Stomach (tissue), 9 donors: Measurements from ENCODE around the gene ZDHHC23. TPM values are rescaled to one million over a fixed set of nuclear protein-coding genes. Genes with fewer than 3 reads are reported as not detected.

ENCODE experiments used
- DNase-seq, 2 donors: peaks; one replicate each; pipeline versions ENCODE4 v3.0.0 to v3.0.0-alpha.2; 2013 to 2019
- H3K27ac ChIP-seq, 5 donors: fragments of 200-600 bp in 4 of 5; sonication (generic) in 4 of 5; one replicate each; pipeline ENCODE4 v1.5.1; 2013 to 2019; ENCODE audit warnings: mild to moderate bottlenecking in 1 of 5, moderate library complexity in 1 of 5
- H3K27me3 ChIP-seq, 3 donors: fragments of 200-600 bp; sonication (generic); one replicate each; pipeline ENCODE4 v1.5.1; 2017 to 2019; ENCODE audit warnings: mixed run types in 1 of 3
- H3K36me3 ChIP-seq, 4 donors: fragments of 200-600 bp; sonication (generic); 1 replicate in 3 of 4; 2 replicates in 1 of 4; pipeline ENCODE4 v1.5.1; 2016 to 2019
- H3K4me1 ChIP-seq, 4 donors: fragments of 200-600 bp; sonication (generic); one replicate each; pipeline ENCODE4 v1.5.1; 2016 to 2019
- H3K4me3 ChIP-seq, 4 donors: fragments of 200-600 bp; sonication (generic) in 3 of 4; one replicate each; pipeline ENCODE4 v1.5.1; 2016 to 2019; ENCODE audit warnings: mild to moderate bottlenecking in 1 of 4
- H3K9me3 ChIP-seq, 4 donors: fragments of 200-600 bp; sonication (generic); one replicate each; pipeline ENCODE4 v1.5.1; 2016 to 2019
- EP300 ChIP-seq: sonication (generic); formaldehyde crosslinking; IDR thresholded peaks from one replicate; pipeline ENCODE4 v1.6.1; 2017; ENCODE audit warnings: antibody characterized with exemption
- POLR2A ChIP-seq, 4 donors: fragments of 450-650 bp; IDR thresholded peaks; one replicate each; pipeline ENCODE4 v1.6.1; 2016; ENCODE audit warnings: antibody characterized with exemption in 4 of 4, control low read depth in 2 of 4, mild to moderate bottlenecking in 1 of 4, moderate library complexity in 1 of 4
- POLR2AphosphoS5 ChIP-seq, 3 donors: sonication (generic); formaldehyde crosslinking; IDR thresholded peaks; one replicate each; pipeline ENCODE4 v1.6.1; 2016; ENCODE audit warnings: antibody characterized with exemption in 3 of 3
- WGBS, 5 donors: extraction: QIAGEN DNeasy Blood & Tissue Kit in 3 of 5; methylation state at CpG; one replicate each; pipeline versions ENCODE4 v1.1.5 to v1.1.7; 2013 to 2018; 5-methylcytosine and 5-hydroxymethylcytosine counted together
- intact Hi-C: fragments of 100-400 bp; cut with DNase I; formaldehyde crosslinking; loops from one replicate; pipeline ENCODE4 v1.15.1; 2023; ENCODE audit warnings: low total_unique reads
- polyA plus RNA-seq, 3 donors: library from polyadenylated mRNA; stranded (reverse); fragments of 200-250 nt; gene quantifications; one replicate each; pipeline ENCODE4 v1.2.3, GENCODE V29; 2013
- total RNA-seq, 5 donors: library from RNA; depleted of rRNA; stranded (reverse); fragments of >200 nt; gene quantifications; one replicate each; pipeline versions ENCODE4 v1.1.0 to v1.2.3, GENCODE V29; 2014 to 2016
- TF ChIP-seq, protein P1 (sequence below), 7 experiments: fragments of 450-650 bp in 4 of 7; fragments of 200-600 bp in 3 of 7; sonication (generic) in 3 of 7; IDR thresholded peaks; one replicate each; pipeline ENCODE4 v1.5.1; 2016 to 2019; ENCODE audit warnings: antibody characterized with exemption in 7 of 7, control low read depth in 2 of 7, mild to moderate bottlenecking in 1 of 7
- donor health status: healthy with polysubstance abuse.
- donor health status: Bipolar disorder and iron deficiency.
- donor health status: healthy.

ZDHHC23 gene
- total and polyA plus RNA-seq, 8 donors, result 1.7 to 93.9 (median 12.5) TPM

DNA sequence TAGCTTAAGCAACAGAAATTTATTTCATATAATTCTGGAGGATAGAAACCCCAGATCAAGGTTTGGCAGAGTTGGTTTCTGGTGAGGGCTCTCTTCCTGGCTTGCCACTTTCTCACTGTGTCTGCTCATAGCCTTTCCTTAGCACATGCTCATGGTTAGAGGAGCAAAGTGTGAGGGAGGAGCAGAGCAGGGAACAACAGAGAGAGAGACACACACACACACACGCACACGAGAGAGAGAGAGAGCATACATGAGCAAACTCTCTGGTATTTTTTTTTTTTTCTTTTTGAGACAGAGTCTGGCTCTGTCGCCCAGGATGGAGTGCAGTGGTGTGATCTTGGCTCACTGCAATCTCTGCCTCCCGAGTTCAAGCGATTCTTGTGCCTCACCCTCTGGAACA, 36.8 kb upstream of the ZDHHC23 start:
- Histone ChIP-seq H3K9me3 (no peaks in the 10 kb centered on the region), H3K27ac (no peak overlapping the region), H3K4me1 (peaks cover 0 to 9% (median 0%) of the 10 kb centered on the region in 4 donors), H3K36me3 (peaks cover 0 to under 1% (median 0%) of the 10 kb centered on the region in 4 donors), H3K27me3 (no peaks in the 10 kb centered on the region), H3K4me3 (no peak overlapping the region)
- no peak for TF ChIP-seq EP300
- no peak for TF ChIP-seq POLR2A (IDR thresholded peaks at IDR 0.05)
- TF ChIP-seq POLR2AphosphoS5 (IDR thresholded peaks at IDR 0.05), result no peak
- TF ChIP-seq, protein P1, sequence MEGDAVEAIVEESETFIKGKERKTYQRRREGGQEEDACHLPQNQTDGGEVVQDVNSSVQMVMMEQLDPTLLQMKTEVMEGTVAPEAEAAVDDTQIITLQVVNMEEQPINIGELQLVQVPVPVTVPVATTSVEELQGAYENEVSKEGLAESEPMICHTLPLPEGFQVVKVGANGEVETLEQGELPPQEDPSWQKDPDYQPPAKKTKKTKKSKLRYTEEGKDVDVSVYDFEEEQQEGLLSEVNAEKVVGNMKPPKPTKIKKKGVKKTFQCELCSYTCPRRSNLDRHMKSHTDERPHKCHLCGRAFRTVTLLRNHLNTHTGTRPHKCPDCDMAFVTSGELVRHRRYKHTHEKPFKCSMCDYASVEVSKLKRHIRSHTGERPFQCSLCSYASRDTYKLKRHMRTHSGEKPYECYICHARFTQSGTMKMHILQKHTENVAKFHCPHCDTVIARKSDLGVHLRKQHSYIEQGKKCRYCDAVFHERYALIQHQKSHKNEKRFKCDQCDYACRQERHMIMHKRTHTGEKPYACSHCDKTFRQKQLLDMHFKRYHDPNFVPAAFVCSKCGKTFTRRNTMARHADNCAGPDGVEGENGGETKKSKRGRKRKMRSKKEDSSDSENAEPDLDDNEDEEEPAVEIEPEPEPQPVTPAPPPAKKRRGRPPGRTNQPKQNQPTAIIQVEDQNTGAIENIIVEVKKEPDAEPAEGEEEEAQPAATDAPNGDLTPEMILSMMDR (IDR thresholded peaks at IDR 0.05), result no peak
- intact Hi-C loops, result loop anchor here (10.0 kb wide), 1 partner anchor 66 kb away; no protein-coding TSS in a partner anchor
- no peak for DNase-seq
- WGBS, 5 donors, result 41 to 59% (median 46%) methylated on average over 5 of the region's 5 CpGs

DNA sequence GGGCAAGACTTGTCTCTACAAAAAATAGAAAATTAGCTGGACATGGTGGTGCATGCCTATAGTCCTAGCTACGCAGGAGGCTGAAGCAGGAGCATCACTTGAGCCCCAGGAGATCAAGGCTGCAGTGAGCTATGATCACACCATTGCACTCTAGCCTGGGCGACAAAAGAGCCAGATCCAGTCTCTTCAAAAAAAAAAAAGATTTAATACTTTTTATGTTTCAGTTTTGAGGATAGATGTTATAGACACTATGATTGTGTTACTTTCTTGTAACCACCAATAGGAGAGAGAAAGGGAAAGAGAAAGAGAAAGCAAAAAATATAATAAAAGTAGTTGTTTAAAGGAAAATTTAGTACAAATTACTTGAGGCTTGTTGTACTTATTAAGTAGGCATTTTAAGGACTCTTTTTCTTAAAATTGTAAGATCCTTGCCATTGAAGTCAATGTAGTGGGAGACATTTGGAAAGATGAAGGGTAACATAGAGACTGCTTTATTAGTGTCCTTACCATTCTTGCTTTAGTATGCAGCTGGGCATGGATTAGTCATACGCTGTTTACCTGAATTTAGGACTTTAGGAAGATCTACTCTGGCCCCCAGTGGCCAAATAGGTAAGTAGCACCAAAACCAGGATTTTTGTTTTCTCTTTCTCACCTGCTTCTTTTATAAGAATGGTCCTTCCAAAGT, 35.1 kb upstream of the ZDHHC23 start:
- intact Hi-C loops, result loop anchor here (10.0 kb wide), 1 partner anchor 68 kb away; no protein-coding TSS in a partner anchor
- 52 to 64% (median 58%) methylated on average over 3 of the region's 3 CpGs for WGBS, 5 donors
- Histone ChIP-seq H3K27me3 (no peaks in the 10 kb centered on the region), H3K4me3 (no peak overlapping the region), H3K36me3 (peaks cover 0 to 4% (median 0%) of the 10 kb centered on the region in 4 donors), H3K9me3 (no peaks in the 10 kb centered on the region), H3K4me1 (peaks cover 0 to 9% (median 0%) of the 10 kb centered on the region in 4 donors), H3K27ac (peak overlapping the region in 1 of 5 donors; percentile 30)
- TF ChIP-seq POLR2A (IDR thresholded peaks at IDR 0.05) (no peak), EP300 (no peak), POLR2AphosphoS5 (IDR thresholded peaks at IDR 0.05) (peak in 1 of 3 donors; percentile 15)
- TF ChIP-seq, protein P1 (IDR thresholded peaks at IDR 0.05), result peak in 5 of 7 experiments; percentile 38 to 87 (median 57)
- peak; percentile 39 to 79 for DNase-seq

DNA sequence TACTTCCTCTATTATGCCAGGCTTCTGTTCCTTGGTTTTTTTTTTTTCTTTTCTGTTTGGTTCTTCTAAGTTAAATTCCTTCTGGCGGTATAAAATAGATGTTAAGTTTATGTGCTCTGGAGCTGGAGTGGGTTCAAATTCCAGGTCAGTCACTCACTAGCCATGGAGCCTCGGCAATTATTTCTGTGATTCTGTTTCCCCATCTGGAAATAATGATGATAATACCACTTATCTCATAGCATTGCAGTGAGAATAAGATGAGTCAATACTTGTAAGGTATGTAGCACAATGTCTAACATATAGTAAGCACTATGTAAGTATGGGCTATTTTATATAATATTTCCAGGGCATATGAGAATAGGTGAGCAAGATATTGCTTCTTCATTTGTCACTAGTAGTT, 33.2 kb upstream of the ZDHHC23 start:
- WGBS, 5 donors, result 51 to 72% (median 57%) methylated on average over 2 of the region's 2 CpGs

DNA sequence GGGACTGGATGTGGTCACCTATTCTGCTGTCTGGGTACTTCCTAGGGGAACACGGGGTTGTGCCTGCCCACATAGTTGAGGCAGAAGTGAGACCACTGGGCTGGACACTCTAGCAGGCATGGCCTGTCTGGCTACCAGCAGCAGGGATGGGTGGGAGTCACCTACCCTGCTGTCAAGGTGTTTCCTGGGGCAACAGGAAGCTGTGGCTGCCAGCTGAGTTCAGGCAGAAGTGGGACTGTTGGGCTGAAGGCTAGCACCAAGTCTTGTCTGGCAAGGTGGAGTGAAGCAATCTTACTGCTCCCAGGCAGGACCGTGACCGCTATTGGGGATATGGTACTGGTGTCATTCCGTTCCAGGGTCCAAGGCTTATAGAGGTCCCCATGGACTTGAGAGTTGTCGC, 20.3 kb upstream of the ZDHHC23 start:
- H3K9me3 ChIP-seq, result peaks cover 0 to 16% (median 10%) of the 10 kb centered on the region in 4 donors
- H3K27me3 ChIP-seq, result no peaks in the 10 kb centered on the region
- no peaks in the 10 kb centered on the region for H3K4me1 ChIP-seq
- H3K27ac ChIP-seq, result no peak overlapping the region
- 63 to 86% (median 82%) methylated on average over 3 to 5 of the region's 5 CpGs for WGBS, 5 donors
- no peak for DNase-seq
- no peak overlapping the region for H3K4me3 ChIP-seq
- intact Hi-C loops, result no loop called here
- peaks cover 0 to 12% (median 2%) of the 10 kb centered on the region in 4 donors for H3K36me3 ChIP-seq
- TF ChIP-seq POLR2AphosphoS5 (IDR thresholded peaks at IDR 0.05) (no peak), EP300 (no peak), POLR2A (IDR thresholded peaks at IDR 0.05) (no peak)
- TF ChIP-seq, protein P1 (IDR thresholded peaks at IDR 0.05), result no peak

More for the DNA sequence above, 33.2 kb upstream of the ZDHHC23 start:
- H3K27ac ChIP-seq, result no peak overlapping the region
- intact Hi-C loops, result loop anchor here (10.0 kb wide), 1 partner anchor 70 kb away; no protein-coding TSS in a partner anchor
- H3K4me3 ChIP-seq, result no peak overlapping the region
- H3K36me3 ChIP-seq, result peaks cover 0 to 4% (median 0%) of the 10 kb centered on the region in 4 donors
- no peak for DNase-seq
- no peaks in the 10 kb centered on the region for H3K27me3 ChIP-seq
- no peaks in the 10 kb centered on the region for H3K9me3 ChIP-seq
- TF ChIP-seq POLR2A (IDR thresholded peaks at IDR 0.05), result no peak
- TF ChIP-seq, protein P1 (IDR thresholded peaks at IDR 0.05), result no peak
- TF ChIP-seq EP300, result no peak
- TF ChIP-seq POLR2AphosphoS5 (IDR thresholded peaks at IDR 0.05), result no peak
- H3K4me1 ChIP-seq, result peaks cover 0 to 9% (median 0%) of the 10 kb centered on the region in 4 donors
